Parathyroid adenoma (tissue), 2 donors: Measurements from ENCODE around the gene PDE10A.

ENCODE experiments used
- H2AFZ ChIP-seq: fragments of 300-600 bp; sonication (generic); one replicate; pipeline ENCODE4 v1.7.0; 2017; ENCODE audit warnings: antibody characterized with exemption, mild to moderate bottlenecking
- H3K27ac ChIP-seq: fragments of 300-600 bp; sonication (generic); one replicate; pipeline ENCODE4 v1.7.0; 2017
- H3K27me3 ChIP-seq: fragments of 300-600 bp; sonication (generic); one replicate; pipeline ENCODE4 v1.7.0; 2017; ENCODE audit warnings: low read length; ENCODE audit not compliant: control insufficient read depth, insufficient read depth
- H3K36me3 ChIP-seq: fragments of 300-600 bp; sonication (generic); one replicate; pipeline ENCODE4 v1.7.0; 2017; ENCODE audit warnings: low read length; ENCODE audit not compliant: control insufficient read depth, insufficient read depth
- H3K4me1 ChIP-seq: fragments of 300-600 bp; sonication (generic); one replicate; pipeline ENCODE4 v1.7.0; 2017; ENCODE audit warnings: control low read depth
- H3K4me2 ChIP-seq: fragments of 300-600 bp; sonication (generic); one replicate; pipeline ENCODE4 v1.7.0; 2017; ENCODE audit warnings: low read length
- H3K4me3 ChIP-seq: fragments of 300-600 bp; sonication (generic); one replicate; pipeline ENCODE4 v1.7.0; 2017; ENCODE audit warnings: low read depth, low read length
- H3K79me2 ChIP-seq: fragments of 300-600 bp; sonication (generic); one replicate; pipeline ENCODE4 v1.7.0; 2017; ENCODE audit warnings: control low read depth
- H3K9ac ChIP-seq: fragments of 300-600 bp; sonication (generic); one replicate; pipeline ENCODE4 v1.7.0; 2017; ENCODE audit warnings: mild to moderate bottlenecking
- H3K9me3 ChIP-seq: fragments of 300-600 bp; sonication (generic); one replicate; pipeline ENCODE4 v1.7.0; 2017; ENCODE audit warnings: low read length; ENCODE audit not compliant: control insufficient read depth
- CTCF ChIP-seq: fragments of 300-600 bp; sonication (generic); IDR thresholded peaks from one replicate; pipeline ENCODE4 v1.7.0; 2017; ENCODE audit warnings: antibody characterized with exemption, mild to moderate bottlenecking
- donor health status: primary hyperparathyroidism.

The PDE10A gene

GRCh38 chr6:165486183-165487137 lies 176.6 kb downstream of the PDE10A start:
- no peak overlapping the region for H2AFZ ChIP-seq
- H3K27ac ChIP-seq: no peak overlapping the region
- H3K4me2 ChIP-seq: no peak overlapping the region
- H3K79me2 ChIP-seq: no peaks in the 10 kb centered on the region
- H3K9ac ChIP-seq: no peak overlapping the region
- no peaks in the 10 kb centered on the region for H3K36me3 ChIP-seq
- H3K4me3 ChIP-seq: no peak overlapping the region
- no peaks in the 10 kb centered on the region for H3K9me3 ChIP-seq
- H3K27me3 ChIP-seq: no peaks in the 10 kb centered on the region
- no peak for TF ChIP-seq CTCF
- no peaks in the 10 kb centered on the region for H3K4me1 ChIP-seq

GRCh38 chr6:165484178-165484889 lies 178.7 kb downstream of the PDE10A start:
- Histone ChIP-seq H2AFZ (no peak overlapping the region), H3K4me2 (no peak overlapping the region), H3K27me3 (no peaks in the 10 kb centered on the region), H3K9ac (no peak overlapping the region), H3K36me3 (no peaks in the 10 kb centered on the region), H3K4me1 (no peaks in the 10 kb centered on the region), H3K27ac (no peak overlapping the region), H3K9me3 (no peaks in the 10 kb centered on the region), H3K4me3 (no peak overlapping the region), H3K79me2 (no peaks in the 10 kb centered on the region)
- no peak for TF ChIP-seq CTCF

DNA sequence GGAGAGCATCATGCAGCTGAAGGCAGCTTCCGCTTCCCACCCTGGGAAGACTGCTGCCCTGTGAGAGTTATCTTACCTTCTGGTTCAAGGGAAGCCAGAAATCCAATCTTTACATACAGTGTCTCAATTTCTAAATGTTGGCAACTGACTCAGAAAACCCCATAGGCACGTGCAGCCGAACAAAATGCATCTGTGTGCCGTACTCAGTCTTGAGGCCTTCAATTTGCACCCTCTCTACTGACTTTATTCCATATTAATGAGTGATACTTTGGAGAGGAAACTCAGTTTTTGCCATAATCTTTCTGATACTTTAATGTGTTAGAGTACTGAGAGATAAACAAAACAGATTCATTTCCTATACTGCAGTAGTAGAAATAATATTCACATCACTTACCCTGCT lies 181.1 kb downstream of the PDE10A start:
- no peak overlapping the region for H3K4me2 ChIP-seq
- no peaks in the 10 kb centered on the region for H3K27me3 ChIP-seq
- no peaks in the 10 kb centered on the region for H3K36me3 ChIP-seq
- H3K4me3 ChIP-seq: no peak overlapping the region
- H3K27ac ChIP-seq: no peak overlapping the region
- H2AFZ ChIP-seq: no peak overlapping the region
- TF ChIP-seq CTCF: no peak
- no peaks in the 10 kb centered on the region for H3K79me2 ChIP-seq
- H3K4me1 ChIP-seq: no peaks in the 10 kb centered on the region
- no peak overlapping the region for H3K9ac ChIP-seq
- H3K9me3 ChIP-seq: no peaks in the 10 kb centered on the region

DNA sequence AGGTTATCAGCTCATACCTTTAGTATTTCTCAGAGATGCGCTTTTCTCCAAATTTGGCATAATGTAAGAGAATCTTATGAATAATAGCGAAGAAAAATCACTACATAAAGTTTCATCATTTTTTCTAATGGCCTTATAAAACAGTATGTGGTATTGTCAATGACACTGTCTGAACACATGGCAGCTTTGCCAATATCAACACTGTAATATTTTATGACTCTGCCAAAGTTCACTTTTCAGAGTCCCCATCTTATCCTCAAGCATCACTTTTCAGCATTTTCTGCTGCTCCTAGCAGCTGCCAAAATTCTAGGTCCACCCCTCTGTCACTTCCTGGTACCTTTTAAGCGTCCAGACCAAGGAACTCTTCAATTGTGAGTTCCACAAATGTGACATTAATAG lies 182.1 kb downstream of the PDE10A start:
- no peak overlapping the region for H2AFZ ChIP-seq
- H3K36me3 ChIP-seq: no peaks in the 10 kb centered on the region
- H3K9ac ChIP-seq: no peak overlapping the region
- no peaks in the 10 kb centered on the region for H3K4me1 ChIP-seq
- no peaks in the 10 kb centered on the region for H3K79me2 ChIP-seq
- no peak for TF ChIP-seq CTCF
- H3K27me3 ChIP-seq: no peaks in the 10 kb centered on the region
- H3K9me3 ChIP-seq: no peaks in the 10 kb centered on the region
- H3K4me3 ChIP-seq: no peak overlapping the region
- H3K27ac ChIP-seq: no peak overlapping the region
- no peak overlapping the region for H3K4me2 ChIP-seq
